A549 (cell line): ENCODE results near the gene PLA2G4F. TPM values are rescaled to one million over a fixed set of nuclear protein-coding genes. Genes with fewer than 3 reads are reported as not detected.

Experiments used
- ATAC-seq, 2 experiments: fragments of 200-7000 bp in 1 of 2; fragments of >200 bp in 1 of 2; cut with Nextera tagmentation in 1 of 2; cut with Tn5 transposase in 1 of 2; 3 replicates each; pipeline versions ENCODE4 v1.8.0 to v1.9.1; 2018 to 2020; ENCODE audit warnings: mild to moderate bottlenecking in 1 of 2, moderate library complexity in 1 of 2
- CTCF ChIA-PET: fragments of 300-600 bp; sonication (Branson Sonifier 250); formaldehyde crosslinking; extraction: SDS; loops from one replicate; lab custom pipeline; 2021; ENCODE audit warnings: antibody characterized with exemption, inconsistent platforms; lab: Yijun Ruan, JAX
- POLR2A ChIA-PET: fragments of 350-600 bp; formaldehyde crosslinking; extraction: SDS; loops from one replicate; lab custom pipeline; 2021; ENCODE audit warnings: antibody characterized with exemption, inconsistent platforms; lab: Yijun Ruan, JAX
- DNase-seq, 2 experiments: peaks; one replicate each; pipeline versions ENCODE4 v3.0.0 to v3.0.0-alpha.2; 2011 to 2016; ENCODE audit warnings: low read depth in 1 of 2, low spot score in 1 of 2
- FAIRE-seq: peaks from 2 replicates; lab custom pipeline; 2011; peaks lifted over from hg19 to GRCh38; lab: Jason Lieb, UNC
- H3K27ac ChIP-seq, 2 experiments: fragments of >200 bp; sonication (Bioruptor Twin); formaldehyde crosslinking; 3 replicates each; pipeline ENCODE4 v1.5.1; 2016 to 2017
- H3K4me1 ChIP-seq: fragments of >200 bp; sonication (Bioruptor Twin); formaldehyde crosslinking; 3 replicates; pipeline ENCODE4 v1.6.1; 2016
- H3K4me2 ChIP-seq: fragments of >200 bp; sonication (Bioruptor Twin); formaldehyde crosslinking; 3 replicates; pipeline ENCODE4 v1.6.1; 2016
- H3K4me3 ChIP-seq: fragments of >200 bp; sonication (Bioruptor Twin); formaldehyde crosslinking; 3 replicates; pipeline ENCODE4 v1.5.1; 2016
- H3K9me3 ChIP-seq: fragments of >200 bp; sonication (Bioruptor Twin); formaldehyde crosslinking; 3 replicates; pipeline ENCODE4 v1.6.1; 2016
- BCL3 ChIP-seq: fragments of >200 bp; sonication (Bioruptor Twin); formaldehyde crosslinking; IDR thresholded peaks from 3 replicates; pipeline ENCODE4 v1.6.1; 2016
- BHLHE40 ChIP-seq: IDR thresholded peaks from 2 replicates; pipeline ENCODE4 v1.6.1; 2012; ENCODE audit warnings: low read depth, low read length, inconsistent platforms
- CBX8 ChIP-seq: fragments of 200-600 bp; sonication (generic); IDR thresholded peaks from 2 replicates; pipeline ENCODE4 v1.6.1; 2016
- CTCF ChIP-seq: fragments of >200 bp; sonication (Bioruptor Twin); formaldehyde crosslinking; IDR thresholded peaks from 3 replicates; pipeline ENCODE4 v1.5.1; 2016
- EHMT2 ChIP-seq: fragments of 200-600 bp; sonication (generic); IDR thresholded peaks from 2 replicates; pipeline ENCODE4 v1.6.1; 2016; ENCODE audit warnings: antibody characterized with exemption, low read depth, mild to moderate bottlenecking, moderate library complexity
- ELK1 ChIP-seq: fragments of 150-350 bp; IDR thresholded peaks from 2 replicates; pipeline ENCODE4 v1.6.1; 2014; ENCODE audit warnings: low read depth, mild to moderate bottlenecking, low read length
- EP300 ChIP-seq, 2 experiments: fragments of >200 bp; sonication (Bioruptor Twin); formaldehyde crosslinking; IDR thresholded peaks; 2 replicates in 1 of 2; 3 replicates in 1 of 2; pipeline ENCODE4 v1.6.1; 2016 to 2017
- FOSB ChIP-seq: fragments of 250-450 bp; sonication (Bioruptor Pico); IDR thresholded peaks from 2 replicates; pipeline ENCODE4 v1.5.0; 2020; ENCODE audit warnings: mild to moderate bottlenecking, moderate library complexity
- GATA3 ChIP-seq: IDR thresholded peaks from 2 replicates; pipeline ENCODE4 v1.6.1; 2012; ENCODE audit warnings: borderline replicate concordance
- HEYL ChIP-seq: fragments of 250-450 bp; sonication (Bioruptor Pico); IDR thresholded peaks from 2 replicates; pipeline ENCODE4 v1.8.0; 2021; ENCODE audit warnings: mild to moderate bottlenecking, moderate library complexity
- HOXA7 ChIP-seq: fragments of 250-450 bp; sonication (Bioruptor Pico); IDR thresholded peaks from 2 replicates; pipeline ENCODE4 v1.5.0; 2020; ENCODE audit warnings: mild to moderate bottlenecking, moderate library complexity
- HOXB5 ChIP-seq: fragments of 250-450 bp; sonication (Bioruptor Pico); IDR thresholded peaks from 2 replicates; pipeline ENCODE4 v1.5.0; 2020; ENCODE audit warnings: mild to moderate bottlenecking, moderate library complexity
- JUN ChIP-seq, 2 experiments: fragments of >200 bp; sonication (Bioruptor Twin); formaldehyde crosslinking; IDR thresholded peaks; 2 replicates in 1 of 2; 3 replicates in 1 of 2; pipeline ENCODE4 v1.6.1; 2016 to 2017
- KDM1A ChIP-seq: fragments of 200-600 bp; sonication (generic); IDR thresholded peaks from 2 replicates; pipeline ENCODE4 v1.6.1; 2016; ENCODE audit warnings: low read depth, mild to moderate bottlenecking
- MAFK ChIP-seq: fragments of 450-650 bp; IDR thresholded peaks from 2 replicates; pipeline ENCODE4 v1.6.1; 2014; ENCODE audit not compliant: partially characterized antibody
- MAZ ChIP-seq: fragments of 150-350 bp; IDR thresholded peaks from 2 replicates; pipeline ENCODE4 v1.6.1; 2014; ENCODE audit warnings: antibody characterized with exemption, low read depth, low read length, borderline replicate concordance
- NR3C1 ChIP-seq: fragments of >200 bp; sonication (Bioruptor Twin); formaldehyde crosslinking; IDR thresholded peaks from 3 replicates; pipeline ENCODE4 v1.6.1; 2017
- RAD21 ChIP-seq, 2 experiments: fragments of >200 bp in 1 of 2; sonication (Bioruptor Twin) in 1 of 2; formaldehyde crosslinking in 1 of 2; IDR thresholded peaks in 1 of 2; conservative IDR thresholded peaks in 1 of 2; 2 replicates in 1 of 2; 3 replicates in 1 of 2; pipeline ENCODE4 v1.6.1; 2012 to 2018; ENCODE audit warnings: inconsistent platforms in 1 of 2
- RNF2 ChIP-seq: fragments of 200-600 bp; sonication (generic); IDR thresholded peaks from 2 replicates; pipeline ENCODE4 v1.6.1; 2016; ENCODE audit warnings: low read depth, mild to moderate bottlenecking, antibody characterized with exemption, moderate library complexity, borderline replicate concordance
- SREBF2 ChIP-seq: fragments of 450-650 bp; IDR thresholded peaks from 2 replicates; pipeline ENCODE4 v1.6.1; 2014; ENCODE audit warnings: mild to moderate bottlenecking, moderate library complexity
- TFCP2L1 ChIP-seq: fragments of 250-450 bp; sonication (Bioruptor Pico); IDR thresholded peaks from 2 replicates; pipeline ENCODE4 v1.5.0; 2021; ENCODE audit warnings: mild to moderate bottlenecking
- ZNF302 ChIP-seq: fragments of 250-450 bp; sonication (Bioruptor Pico); IDR thresholded peaks from 2 replicates; pipeline ENCODE4 v1.9.0; 2021; ENCODE audit warnings: inconsistent platforms, mild to moderate bottlenecking, moderate library complexity
- WGBS: methylation state at CpG from one replicate; pipeline ENCODE4 v1.1.6; 2017; ENCODE audit errors: missing lambda C conversion rate; 5-methylcytosine and 5-hydroxymethylcytosine counted together
- polyA plus RNA-seq, 4 experiments: library from polyadenylated mRNA; depleted of rRNA in 3 of 4; stranded (reverse); fragments of >200 nt; fragmentation: RNase III in 1 of 4; extraction: RNeasy Plus Mini Kit Qiagen cat#74134 plus additional on column Dnase treatment in 1 of 4; gene quantifications; 2 replicates in 3 of 4; 3 replicates in 1 of 4; pipeline ENCODE4 v1.2.3, GENCODE V29; 2011 to 2017
- TF ChIP-seq, protein P1 (sequence below): fragments of 450-650 bp; IDR thresholded peaks from 2 replicates; pipeline ENCODE4 v1.6.1; 2014; ENCODE audit warnings: antibody characterized with exemption
- TF ChIP-seq, protein P2 (sequence below): IDR thresholded peaks from 2 replicates; pipeline ENCODE4 v1.6.1; 2012; ENCODE audit warnings: low read depth, borderline replicate concordance

PLA2G4F gene
- polyA plus RNA-seq, 2 of the 4 experiments (the other 2 are of a cell fraction), result not detected

- no peak overlapping the region for H3K4me2 ChIP-seq
- ChIA-PET POLR2A (no interaction called here), CTCF (no interaction called here)
- TF ChIP-seq KDM1A (no peak), ELK1 (no peak), MAZ (no peak), CBX8 (no peak), MAFK (no peak), BCL3 (no peak), EHMT2 (no peak), HOXA7 (CRISPR knock-in tag) (no peak), RNF2 (no peak), HOXB5 (CRISPR knock-in tag) (no peak), FOSB (CRISPR knock-in tag) (no peak), RAD21 (conservative IDR thresholded peaks at IDR 0.05 in 1 of 2, IDR thresholded peaks at IDR 0.05 in 1 of 2) (no peak), BHLHE40 (no peak), SREBF2 (no peak)
- TF ChIP-seq, protein P1, sequence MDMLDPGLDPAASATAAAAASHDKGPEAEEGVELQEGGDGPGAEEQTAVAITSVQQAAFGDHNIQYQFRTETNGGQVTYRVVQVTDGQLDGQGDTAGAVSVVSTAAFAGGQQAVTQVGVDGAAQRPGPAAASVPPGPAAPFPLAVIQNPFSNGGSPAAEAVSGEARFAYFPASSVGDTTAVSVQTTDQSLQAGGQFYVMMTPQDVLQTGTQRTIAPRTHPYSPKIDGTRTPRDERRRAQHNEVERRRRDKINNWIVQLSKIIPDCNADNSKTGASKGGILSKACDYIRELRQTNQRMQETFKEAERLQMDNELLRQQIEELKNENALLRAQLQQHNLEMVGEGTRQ, result no peak
- TF ChIP-seq, protein P2, sequence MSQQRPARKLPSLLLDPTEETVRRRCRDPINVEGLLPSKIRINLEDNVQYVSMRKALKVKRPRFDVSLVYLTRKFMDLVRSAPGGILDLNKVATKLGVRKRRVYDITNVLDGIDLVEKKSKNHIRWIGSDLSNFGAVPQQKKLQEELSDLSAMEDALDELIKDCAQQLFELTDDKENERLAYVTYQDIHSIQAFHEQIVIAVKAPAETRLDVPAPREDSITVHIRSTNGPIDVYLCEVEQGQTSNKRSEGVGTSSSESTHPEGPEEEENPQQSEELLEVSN, result no peak
- WGBS, result 97% methylated on average over 9 of the region's 9 CpGs
- H3K9me3 ChIP-seq, result no peaks in the 10 kb centered on the region
- no peak overlapping the region for H3K27ac ChIP-seq
- no peaks in the 10 kb centered on the region for H3K4me1 ChIP-seq
- FAIRE-seq, result no peak
- ATAC-seq, result no peak
- H3K4me3 ChIP-seq, result no peak overlapping the region
- no peak for DNase-seq
These were observed 6.9 kb upstream of the PLA2G4F start for GRCh38 chr15:42163291-42163690.

DNA sequence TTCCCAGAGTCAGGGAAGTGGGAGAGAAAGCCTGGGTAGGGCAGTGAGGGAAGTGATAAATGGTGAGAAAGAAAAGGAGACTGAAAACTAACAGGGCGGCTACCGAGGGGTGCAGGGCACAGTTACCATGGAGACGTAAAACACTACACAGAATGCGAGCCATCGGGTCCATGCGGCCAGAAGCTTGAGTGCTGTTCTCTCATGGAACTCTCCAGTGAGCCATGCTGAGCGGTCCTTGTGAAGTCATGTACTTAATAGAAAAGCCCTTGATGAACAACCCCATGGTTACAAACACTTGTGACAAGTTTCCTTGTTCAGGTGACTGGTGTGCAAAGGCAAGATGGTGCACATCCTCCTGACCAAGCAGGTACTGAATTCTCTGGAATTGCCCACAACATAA is 3.7 kb upstream of the PLA2G4F start:
- no peak overlapping the region for H3K4me2 ChIP-seq
- H3K4me3 ChIP-seq, result no peak overlapping the region
- 91% methylated on average over 7 of the region's 7 CpGs for WGBS
- POLR2A ChIA-PET, result no interaction called here
- ATAC-seq, result no peak
- no peak for DNase-seq
- CTCF ChIA-PET, result no interaction called here
- FAIRE-seq, result no peak
- H3K27ac ChIP-seq, result no peak overlapping the region
- H3K9me3 ChIP-seq, result no peaks in the 10 kb centered on the region
- no peaks in the 10 kb centered on the region for H3K4me1 ChIP-seq
- no peak for TF ChIP-seq JUN (IDR thresholded peaks at IDR 0.05)
- TF ChIP-seq EP300 (IDR thresholded peaks at IDR 0.05), result no peak
- no peak for TF ChIP-seq HOXA7 (CRISPR knock-in tag)
- no peak for TF ChIP-seq GATA3
- no peak for TF ChIP-seq HEYL
- TF ChIP-seq NR3C1, result no peak
- TF ChIP-seq, protein P1, result no peak
- TF ChIP-seq TFCP2L1, result no peak
- no peak for TF ChIP-seq BHLHE40
- no peak for TF ChIP-seq ZNF302 (CRISPR knock-in tag)
- TF ChIP-seq MAFK, result no peak
- TF ChIP-seq CTCF, result no peak
